GM12878 (cell line): ENCODE data around the gene DGCR8.

Source experiments
- EZH2 ChIP-seq: IDR thresholded peaks from 2 replicates; pipeline ENCODE4 v1.6.1; 2012; ENCODE audit warnings: low read depth, mild to moderate bottlenecking, control low read depth, inconsistent platforms, low read length, borderline replicate concordance; ENCODE audit not compliant: control insufficient read depth
- FOS ChIP-seq: IDR thresholded peaks from 3 replicates; pipeline ENCODE4 v1.6.1; 2011; ENCODE audit warnings: borderline replicate concordance; ENCODE audit not compliant: insufficient read length; ENCODE audit errors: extremely low read depth
- HCFC1 ChIP-seq: fragments of 150-350 bp; IDR thresholded peaks from 2 replicates; pipeline ENCODE4 v1.6.1; 2014; ENCODE audit warnings: low read length
- NR2C2 ChIP-seq: IDR thresholded peaks from 2 replicates; pipeline ENCODE4 v1.6.1; 2011; ENCODE audit warnings: borderline replicate concordance, low read depth; ENCODE audit not compliant: control insufficient read depth, insufficient read length
- TF ChIP-seq, protein P1 (sequence below), 3 experiments: IDR thresholded peaks in 2 of 3; conservative IDR thresholded peaks in 1 of 3; 2 replicates each; pipeline ENCODE4 v1.5.1; 2011; ENCODE audit warnings: low read depth in 3 of 3, low read length in 3 of 3, mild to moderate bottlenecking in 3 of 3, control low read depth in 2 of 3, moderate library complexity in 2 of 3, inconsistent platforms in 1 of 3, mixed read lengths in 1 of 3; ENCODE audit not compliant: control insufficient read depth in 2 of 3, insufficient read depth in 1 of 3; ENCODE audit errors: extremely low read depth in 1 of 3
- TF ChIP-seq, protein P2 (sequence below): IDR thresholded peaks from 2 replicates; pipeline ENCODE4 v1.6.1; 2011; ENCODE audit warnings: mild to moderate bottlenecking, low read depth, low read length, moderate library complexity; ENCODE audit not compliant: insufficient replicate concordance

DNA sequence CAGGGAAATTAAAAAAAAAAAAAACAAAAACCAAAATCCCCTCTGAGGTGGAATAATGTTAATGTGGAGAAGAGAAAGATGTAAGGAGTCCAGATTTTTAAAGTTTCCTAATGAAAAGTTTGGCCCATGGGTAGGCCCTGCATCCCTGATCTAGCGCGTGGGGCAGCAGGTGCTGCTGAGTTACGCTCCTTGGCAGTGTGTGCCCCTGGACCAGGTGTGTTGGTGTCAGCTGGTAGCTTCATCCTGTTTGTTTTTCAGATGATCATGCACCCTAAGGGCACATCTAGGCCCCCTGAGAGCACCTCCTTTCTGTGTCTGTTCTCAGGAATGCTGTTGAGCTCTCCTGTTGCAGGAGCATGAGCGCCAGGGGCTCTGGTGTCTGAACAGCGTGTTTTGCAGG lies 6.7 kb downstream of the DGCR8 start:
- TF ChIP-seq NR2C2 = no peak
- TF ChIP-seq HCFC1 = no peak
- TF ChIP-seq FOS = no peak
- no peak for TF ChIP-seq EZH2
- TF ChIP-seq, protein P1, sequence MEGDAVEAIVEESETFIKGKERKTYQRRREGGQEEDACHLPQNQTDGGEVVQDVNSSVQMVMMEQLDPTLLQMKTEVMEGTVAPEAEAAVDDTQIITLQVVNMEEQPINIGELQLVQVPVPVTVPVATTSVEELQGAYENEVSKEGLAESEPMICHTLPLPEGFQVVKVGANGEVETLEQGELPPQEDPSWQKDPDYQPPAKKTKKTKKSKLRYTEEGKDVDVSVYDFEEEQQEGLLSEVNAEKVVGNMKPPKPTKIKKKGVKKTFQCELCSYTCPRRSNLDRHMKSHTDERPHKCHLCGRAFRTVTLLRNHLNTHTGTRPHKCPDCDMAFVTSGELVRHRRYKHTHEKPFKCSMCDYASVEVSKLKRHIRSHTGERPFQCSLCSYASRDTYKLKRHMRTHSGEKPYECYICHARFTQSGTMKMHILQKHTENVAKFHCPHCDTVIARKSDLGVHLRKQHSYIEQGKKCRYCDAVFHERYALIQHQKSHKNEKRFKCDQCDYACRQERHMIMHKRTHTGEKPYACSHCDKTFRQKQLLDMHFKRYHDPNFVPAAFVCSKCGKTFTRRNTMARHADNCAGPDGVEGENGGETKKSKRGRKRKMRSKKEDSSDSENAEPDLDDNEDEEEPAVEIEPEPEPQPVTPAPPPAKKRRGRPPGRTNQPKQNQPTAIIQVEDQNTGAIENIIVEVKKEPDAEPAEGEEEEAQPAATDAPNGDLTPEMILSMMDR (IDR thresholded peaks at IDR 0.05 in 2 of 3, conservative IDR thresholded peaks at IDR 0.05 in 1 of 3; ENCODE audit: control insufficient read depth in 2 of 3, extremely low read depth in 1 of 3, insufficient read depth in 1 of 3, low read depth in 3 of 3, low read length in 3 of 3) = no peak
- TF ChIP-seq, protein P2, sequence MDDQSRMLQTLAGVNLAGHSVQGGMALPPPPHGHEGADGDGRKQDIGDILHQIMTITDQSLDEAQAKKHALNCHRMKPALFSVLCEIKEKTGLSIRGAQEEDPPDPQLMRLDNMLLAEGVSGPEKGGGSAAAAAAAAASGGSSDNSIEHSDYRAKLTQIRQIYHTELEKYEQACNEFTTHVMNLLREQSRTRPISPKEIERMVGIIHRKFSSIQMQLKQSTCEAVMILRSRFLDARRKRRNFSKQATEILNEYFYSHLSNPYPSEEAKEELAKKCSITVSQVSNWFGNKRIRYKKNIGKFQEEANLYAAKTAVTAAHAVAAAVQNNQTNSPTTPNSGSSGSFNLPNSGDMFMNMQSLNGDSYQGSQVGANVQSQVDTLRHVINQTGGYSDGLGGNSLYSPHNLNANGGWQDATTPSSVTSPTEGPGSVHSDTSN = no peak
